Measurements from ENCODE around the gene MTCL3. TPM values are rescaled to one million over a fixed set of nuclear protein-coding genes. Genes with fewer than 3 reads are reported as not detected.
"Not testable (repeated sequence)": the region's sequence is repeated elsewhere in the genome, so short reads cannot be mapped to it uniquely, and the experiment has no call there.

MTCL3 gene

DNA sequence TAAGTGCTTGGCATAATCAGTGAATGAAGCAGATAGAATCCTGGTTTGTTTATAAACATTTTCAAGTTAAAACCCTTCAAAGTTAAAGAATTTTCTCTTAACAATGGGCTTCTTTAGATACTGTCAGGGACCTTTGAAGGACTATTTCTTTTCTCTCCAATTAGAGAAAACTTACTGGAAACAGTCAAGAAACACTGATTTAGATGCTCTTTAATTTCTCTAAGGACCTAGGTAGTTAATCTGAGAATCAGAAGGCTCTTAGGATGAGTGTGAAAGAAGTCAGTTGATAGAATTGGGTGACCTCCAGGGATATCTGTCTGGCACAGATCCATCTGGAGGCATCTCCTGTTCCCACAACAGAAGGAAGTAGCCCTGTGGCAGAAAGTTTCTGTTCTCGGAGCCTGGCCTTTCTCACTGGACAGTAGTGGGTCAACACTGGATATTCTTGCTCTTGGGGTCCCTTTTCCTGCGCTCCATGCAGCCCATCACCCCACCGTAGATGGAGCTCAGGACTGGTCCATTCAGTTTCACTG lies 82.5 kb downstream of the MTCL3 start:
- Histone ChIP-seq H3K27ac (no peak overlapping the region), H3K9ac (ENCODE audit: low read depth in 2 of 2, low read length in 2 of 2) (no peak overlapping the region), H3K4me1 (no peaks in the 10 kb centered on the region), H3K9me3 (no peaks in the 10 kb centered on the region), H3K27me3 (no peaks in the 10 kb centered on the region), H3K4me3 (no peak overlapping the region), H3K36me3 (no peaks in the 10 kb centered on the region)
- DNase-seq = no peak
- intact Hi-C loops (cut with DNase I) = no loop called here
- TF ChIP-seq, protein P1, sequence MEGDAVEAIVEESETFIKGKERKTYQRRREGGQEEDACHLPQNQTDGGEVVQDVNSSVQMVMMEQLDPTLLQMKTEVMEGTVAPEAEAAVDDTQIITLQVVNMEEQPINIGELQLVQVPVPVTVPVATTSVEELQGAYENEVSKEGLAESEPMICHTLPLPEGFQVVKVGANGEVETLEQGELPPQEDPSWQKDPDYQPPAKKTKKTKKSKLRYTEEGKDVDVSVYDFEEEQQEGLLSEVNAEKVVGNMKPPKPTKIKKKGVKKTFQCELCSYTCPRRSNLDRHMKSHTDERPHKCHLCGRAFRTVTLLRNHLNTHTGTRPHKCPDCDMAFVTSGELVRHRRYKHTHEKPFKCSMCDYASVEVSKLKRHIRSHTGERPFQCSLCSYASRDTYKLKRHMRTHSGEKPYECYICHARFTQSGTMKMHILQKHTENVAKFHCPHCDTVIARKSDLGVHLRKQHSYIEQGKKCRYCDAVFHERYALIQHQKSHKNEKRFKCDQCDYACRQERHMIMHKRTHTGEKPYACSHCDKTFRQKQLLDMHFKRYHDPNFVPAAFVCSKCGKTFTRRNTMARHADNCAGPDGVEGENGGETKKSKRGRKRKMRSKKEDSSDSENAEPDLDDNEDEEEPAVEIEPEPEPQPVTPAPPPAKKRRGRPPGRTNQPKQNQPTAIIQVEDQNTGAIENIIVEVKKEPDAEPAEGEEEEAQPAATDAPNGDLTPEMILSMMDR (IDR thresholded peaks at IDR 0.05) = no peak

- intact Hi-C loops (cut with DNase I) = no loop called here
- Histone ChIP-seq H3K27ac (no peak overlapping the region), H3K9me3 (no peaks in the 10 kb centered on the region), H3K9ac (ENCODE audit: low read depth in 2 of 2, low read length in 2 of 2) (no peak overlapping the region), H3K4me1 (no peaks in the 10 kb centered on the region), H3K4me3 (no peak overlapping the region), H3K27me3 (no peaks in the 10 kb centered on the region), H3K36me3 (no peaks in the 10 kb centered on the region)
- DNase-seq = no peak
- TF ChIP-seq, protein P1 (IDR thresholded peaks at IDR 0.05) = no peak
Observed at GRCh38 chr6:127435626-127436220, 83.4 kb downstream of the MTCL3 start.

GRCh38 chr6:127434651-127435050 lies 84.5 kb downstream of the MTCL3 start:
- intact Hi-C loops (cut with DNase I) = no loop called here
- Histone ChIP-seq H3K4me1 (no peaks in the 10 kb centered on the region), H3K27me3 (no peaks in the 10 kb centered on the region), H3K4me3 (no peak overlapping the region), H3K9me3 (no peaks in the 10 kb centered on the region), H3K9ac (ENCODE audit: low read depth in 2 of 2, low read length in 2 of 2) (no peak overlapping the region), H3K36me3 (no peaks in the 10 kb centered on the region), H3K27ac (no peak overlapping the region)
- DNase-seq = no peak
- TF ChIP-seq, protein P1 (IDR thresholded peaks at IDR 0.05) = no peak

DNA sequence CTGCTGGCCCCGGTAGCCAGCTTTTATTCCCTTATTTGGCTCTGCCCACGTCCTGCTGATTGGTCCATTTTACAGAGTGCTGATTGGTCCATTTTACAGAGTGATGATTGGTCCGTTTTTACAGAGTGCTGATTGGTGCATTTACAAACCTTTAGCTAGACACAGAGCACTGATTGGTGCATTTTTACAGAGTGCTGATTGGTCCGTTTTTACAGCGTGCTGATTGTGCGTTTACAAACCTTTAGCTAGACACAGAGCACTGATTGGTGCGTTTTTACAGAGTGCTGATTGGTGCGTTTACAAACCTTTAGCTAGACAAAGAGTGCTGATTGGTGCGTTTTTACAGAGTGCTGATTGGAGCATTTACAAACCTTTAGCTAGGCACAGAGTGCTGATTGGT lies 90.6 kb downstream of the MTCL3 start:
- H3K4me3 ChIP-seq; H3K27me3 ChIP-seq; H3K27ac ChIP-seq; H3K9ac ChIP-seq (ENCODE audit: low read depth in 2 of 2, low read length in 2 of 2); H3K4me1 ChIP-seq; H3K9me3 ChIP-seq; intact Hi-C loops (cut with DNase I); DNase-seq; H3K36me3 ChIP-seq: not testable (repeated sequence)

DNA sequence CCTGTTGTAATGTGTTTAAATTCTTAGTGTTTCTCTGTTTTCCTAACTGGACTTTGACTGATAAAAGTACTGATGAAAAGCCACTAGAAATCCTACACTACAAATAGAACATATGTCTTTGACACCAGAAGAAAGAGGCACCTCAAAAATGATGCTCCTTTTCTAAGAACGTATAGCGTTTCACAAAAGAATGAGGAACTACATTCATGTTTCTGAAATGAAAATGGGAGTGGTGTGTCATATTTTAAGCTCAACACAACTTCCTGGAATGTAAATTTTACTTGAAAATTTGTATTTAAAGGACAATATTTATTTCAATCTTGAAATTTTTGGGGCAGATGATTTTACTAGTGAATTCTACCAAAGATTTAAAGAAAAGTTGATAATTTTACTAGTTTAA lies 95.2 kb downstream of the MTCL3 start:
- no peak overlapping the region for H3K27ac ChIP-seq
- no peaks in the 10 kb centered on the region for H3K9me3 ChIP-seq
- H3K27me3 ChIP-seq = no peaks in the 10 kb centered on the region
- TF ChIP-seq, protein P1 (IDR thresholded peaks at IDR 0.05) = no peak
- intact Hi-C loops (cut with DNase I) = loop anchor here (5.0 kb wide), 2 partner anchors 82 to 122 kb away; partner anchors contain the start of gene ECHDC1
- no peak overlapping the region for H3K9ac ChIP-seq (ENCODE audit: low read depth in 2 of 2, low read length in 2 of 2)
- H3K36me3 ChIP-seq = no peaks in the 10 kb centered on the region
- DNase-seq = no peak
- no peak overlapping the region for H3K4me3 ChIP-seq
- no peaks in the 10 kb centered on the region for H3K4me1 ChIP-seq

Other genes starting within 250 kb of the MTCL3 start
- 100 to 1,000 TPM in 1 of 2 donors, 10 to 100 TPM in 1; 56.1 to 111 TPM for gene ECHDC1, start 175.7 kb downstream of the MTCL3 start, total RNA-seq
- 1 to 10 TPM; 1.6 to 2.7 TPM for gene KIAA0408, start 59.9 kb downstream of the MTCL3 start, total RNA-seq
- not detected for gene C6orf58, start 57.8 kb upstream of the MTCL3 start, total RNA-seq

All from colonic mucosa (tissue), 4 donors.